NCI-H2227 treated with DMSO at 0.1 percent for 48 hours (cell line): Measurements from ENCODE around the gene CCDC60.
"Not testable (repeated sequence)": the region's sequence is repeated elsewhere in the genome, so short reads cannot be mapped to it uniquely, and the experiment has no call there.

ENCODE experiments used
- DNase-seq: peaks from one replicate; lab custom pipeline; 2025; lab: John Stamatoyannopoulos, UW

Gene CCDC60

DNA sequence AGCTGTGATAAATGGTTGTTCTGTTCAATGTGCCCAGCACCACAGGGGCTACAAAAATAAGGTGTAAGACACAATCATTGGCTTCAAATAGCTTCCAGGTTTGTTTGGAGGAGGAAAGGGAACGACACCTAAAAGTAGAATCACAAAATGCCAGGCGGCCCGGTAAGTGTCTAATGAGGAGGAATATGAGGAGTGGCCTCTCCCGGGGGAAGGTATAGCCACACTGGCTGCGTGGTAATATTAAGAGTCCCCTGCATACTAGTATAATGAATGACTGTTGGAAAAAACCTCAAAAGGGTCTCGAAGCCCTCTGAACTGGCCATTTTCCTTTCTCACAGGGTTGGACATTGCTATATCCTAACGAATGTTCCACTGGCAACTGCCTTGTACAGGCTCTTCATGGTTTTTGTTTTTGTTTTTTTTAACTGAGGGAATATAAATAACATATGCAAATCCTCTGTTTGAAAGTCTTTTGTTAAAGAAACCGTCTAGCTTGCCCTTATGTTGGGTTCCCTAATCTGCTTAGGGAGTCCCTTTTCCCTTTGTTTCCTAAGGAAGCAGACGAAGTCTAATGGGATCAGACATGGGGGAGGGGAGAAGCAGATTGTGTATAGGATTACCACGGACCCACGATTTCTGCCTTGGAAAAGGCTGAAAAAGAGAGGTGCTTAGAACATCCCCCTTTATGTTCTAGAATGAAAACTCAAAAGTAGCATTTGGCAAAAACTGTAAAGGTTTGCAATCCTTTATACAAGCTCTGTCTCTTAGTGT is 4.2 kb downstream of the CCDC60 start:
- no peak for DNase-seq

DNA sequence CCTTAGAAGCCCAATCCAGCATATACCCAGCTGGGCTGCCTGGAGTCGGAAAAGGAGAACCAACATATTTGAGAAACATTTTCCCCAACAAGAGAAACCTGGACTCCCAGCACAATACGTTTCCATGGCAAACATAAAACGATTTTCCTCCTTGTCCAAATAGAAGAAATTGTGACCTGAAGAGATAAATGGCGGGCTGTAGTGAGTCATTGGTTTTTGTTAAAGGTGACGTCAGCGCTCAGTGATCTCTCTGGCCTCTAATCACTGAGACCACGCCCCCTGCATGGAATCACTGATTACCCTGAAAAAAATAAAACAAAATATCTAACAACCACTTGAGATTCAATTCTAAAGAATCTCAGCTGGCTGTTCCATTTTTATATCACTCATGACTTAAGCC is 6.0 kb downstream of the CCDC60 start:
- DNase-seq, result peak; percentile 82

DNA sequence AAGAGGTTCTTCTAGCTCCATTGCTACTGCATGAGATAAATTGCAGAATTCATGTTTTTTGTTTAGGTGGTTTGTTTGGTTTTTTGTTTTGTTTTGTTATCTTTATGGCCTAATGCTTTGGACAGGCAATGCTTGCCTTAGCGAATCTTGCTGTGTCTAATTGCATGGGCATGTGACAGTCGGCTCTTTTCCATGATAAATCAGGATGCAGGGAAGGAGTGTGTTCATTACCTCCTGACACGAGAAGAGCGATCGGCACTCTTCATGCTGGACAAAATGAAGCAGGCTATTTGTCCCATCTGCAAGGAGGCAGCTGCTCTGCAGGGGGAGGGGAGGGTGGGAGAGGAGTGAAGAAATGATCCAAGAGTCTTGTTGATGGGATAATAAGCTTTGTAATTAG is 6.5 kb downstream of the CCDC60 start:
- DNase-seq, result peak; percentile 72

DNA sequence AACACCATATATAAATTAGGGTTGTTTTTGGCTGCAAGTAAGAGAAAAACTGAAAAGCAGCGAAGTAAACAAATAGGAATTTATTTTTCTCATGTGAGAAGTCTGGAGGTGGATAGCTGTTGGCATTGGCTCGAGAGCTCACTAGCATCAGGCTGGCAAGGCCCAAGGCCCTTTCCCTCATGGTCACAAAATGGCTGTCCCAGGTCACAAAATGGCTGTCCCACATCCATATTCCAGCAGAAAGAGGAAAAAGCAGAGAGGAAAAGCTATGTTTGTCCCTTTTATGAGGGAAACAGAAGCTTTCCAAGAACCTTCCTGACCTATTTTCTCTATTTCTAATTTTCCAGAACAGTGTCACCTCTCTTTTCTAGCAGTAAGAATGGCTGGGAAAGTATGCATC is 7.5 kb downstream of the CCDC60 start:
- DNase-seq, result no peak

DNA sequence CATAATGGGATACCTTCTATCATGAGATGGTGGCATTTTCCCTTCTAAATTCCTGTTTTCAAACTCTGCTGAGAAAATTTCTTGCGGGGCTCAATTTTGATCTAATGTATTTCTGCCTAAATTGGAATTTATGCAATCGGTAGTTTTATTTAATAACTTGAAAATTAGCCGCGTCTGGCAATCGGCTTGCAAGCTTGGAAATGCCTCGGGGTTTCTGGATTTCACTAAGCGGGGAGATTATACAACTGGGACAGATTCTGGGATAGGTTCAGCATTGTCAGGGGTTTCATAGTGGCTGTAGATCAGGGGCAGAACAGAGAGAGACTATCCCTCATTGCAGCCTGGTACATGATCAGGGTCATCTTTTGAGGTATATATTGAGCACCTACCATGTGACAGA is 8.6 kb downstream of the CCDC60 start:
- DNase-seq, result no peak

DNA sequence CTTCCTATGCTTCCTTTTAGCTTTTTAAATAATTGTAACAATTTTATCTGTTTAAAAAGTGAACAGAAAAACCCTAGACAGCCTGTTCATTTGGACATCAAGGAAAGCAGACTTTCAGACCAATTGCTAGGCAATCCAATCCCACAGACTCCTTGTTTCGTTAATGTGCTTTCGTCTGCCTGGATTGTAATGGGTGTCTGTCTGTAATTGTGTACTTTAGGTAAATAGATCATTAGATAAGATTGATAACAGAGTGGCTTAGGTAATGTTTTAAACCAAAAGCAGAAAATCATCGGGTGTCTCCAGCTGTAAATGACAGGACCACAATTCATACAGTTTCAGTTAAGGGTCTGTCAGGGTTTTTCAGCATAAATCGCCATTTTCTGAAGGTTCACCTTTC is 19.6 kb downstream of the CCDC60 start:
- DNase-seq, result peak; percentile 79

DNA sequence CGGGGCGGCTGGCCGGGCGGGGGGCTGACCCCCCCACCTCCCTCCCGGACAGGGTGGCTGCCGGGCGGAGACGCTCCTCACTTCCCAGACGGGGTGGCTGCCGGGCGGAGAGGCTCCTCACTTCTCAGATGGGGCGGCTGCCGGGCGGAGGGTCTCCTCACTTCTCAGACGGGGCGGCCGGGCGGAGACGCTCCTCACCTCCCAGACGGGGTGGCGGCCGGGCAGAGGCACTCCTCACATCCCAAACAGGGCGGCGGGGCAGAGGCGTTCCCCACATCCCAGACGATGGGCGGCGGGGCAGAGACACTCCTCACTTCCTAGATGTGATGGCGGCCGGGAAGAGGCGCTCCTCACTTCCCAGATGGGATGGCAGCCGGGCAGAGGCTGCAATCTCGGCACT is 25.8 kb downstream of the CCDC60 start:
- DNase-seq, result not testable (repeated sequence)

DNA sequence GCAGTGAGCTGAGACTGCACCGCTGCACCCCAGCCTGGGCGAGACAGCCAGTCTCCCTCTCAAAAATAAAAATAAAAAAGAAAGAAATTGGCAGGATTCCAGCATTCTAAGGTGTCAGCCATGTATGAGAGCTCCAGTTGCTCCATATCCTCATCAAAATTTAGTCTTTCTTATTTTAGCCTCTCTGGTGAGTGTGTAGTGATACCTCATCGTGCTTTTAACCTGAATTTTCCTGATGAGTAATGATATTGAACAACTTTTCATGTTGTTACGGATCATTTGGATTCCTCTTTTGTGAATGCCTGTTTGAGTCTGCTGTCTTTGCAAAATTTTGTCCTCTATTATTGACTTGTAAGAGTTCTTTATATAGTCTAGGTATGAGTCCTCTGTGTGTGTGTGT is 28.5 kb downstream of the CCDC60 start:
- no peak for DNase-seq

DNA sequence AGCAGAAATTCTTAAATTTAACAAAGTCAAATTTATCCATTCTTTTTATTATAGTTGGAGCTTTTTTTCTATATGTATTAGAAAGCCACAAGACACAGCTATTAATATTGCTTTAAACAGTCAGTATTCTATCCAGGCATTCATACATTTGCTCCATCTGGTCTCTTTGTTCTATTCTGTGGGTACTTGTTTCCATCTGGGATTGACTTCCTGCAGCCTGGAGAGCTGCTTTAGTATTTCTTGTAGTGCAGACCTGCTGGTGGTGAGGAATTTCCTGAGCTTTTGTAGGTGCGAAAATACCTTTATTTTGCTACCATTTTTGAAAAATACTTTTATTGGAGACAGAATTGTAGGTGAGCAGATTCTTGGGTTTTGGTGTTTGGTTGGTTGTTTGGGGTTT is 29.0 kb downstream of the CCDC60 start:
- DNase-seq, result no peak

DNA sequence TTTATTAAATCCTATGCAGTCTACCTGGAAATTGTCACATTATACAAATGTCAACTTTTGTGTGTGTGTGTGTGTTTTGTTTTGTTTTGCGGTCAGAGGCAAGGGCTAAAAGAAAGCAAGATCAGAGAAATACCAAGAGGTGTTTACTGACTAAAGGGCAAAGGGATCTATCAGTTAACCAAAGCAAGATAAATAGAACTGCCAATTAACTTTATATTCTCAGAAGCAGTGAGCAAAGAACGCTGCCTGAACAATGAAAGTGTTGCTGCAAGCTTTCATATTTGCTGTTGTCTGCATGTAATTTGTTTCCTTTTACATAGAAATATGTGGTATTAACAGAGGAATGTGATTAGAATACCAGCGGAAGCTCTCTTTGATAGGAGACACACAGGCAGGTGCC is 30.9 kb downstream of the CCDC60 start:
- no peak for DNase-seq

DNA sequence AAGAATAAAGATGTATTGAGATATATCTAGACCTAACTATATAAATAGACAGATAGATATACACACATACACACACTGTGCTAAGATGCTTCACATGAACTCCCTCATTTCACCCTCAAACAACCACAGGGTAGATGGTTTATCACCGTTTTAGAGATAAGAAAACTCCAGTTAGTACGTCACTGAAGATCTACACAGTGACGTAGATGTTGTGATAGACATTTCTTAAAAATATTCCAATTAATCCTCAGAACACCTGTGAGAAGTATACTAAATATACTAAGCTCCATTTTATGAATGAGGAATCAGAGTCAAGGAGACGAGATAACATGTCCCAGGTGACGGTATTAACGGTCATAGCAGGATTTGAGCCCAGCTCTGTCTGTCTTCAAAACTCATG is 31.5 kb downstream of the CCDC60 start:
- no peak for DNase-seq

DNA sequence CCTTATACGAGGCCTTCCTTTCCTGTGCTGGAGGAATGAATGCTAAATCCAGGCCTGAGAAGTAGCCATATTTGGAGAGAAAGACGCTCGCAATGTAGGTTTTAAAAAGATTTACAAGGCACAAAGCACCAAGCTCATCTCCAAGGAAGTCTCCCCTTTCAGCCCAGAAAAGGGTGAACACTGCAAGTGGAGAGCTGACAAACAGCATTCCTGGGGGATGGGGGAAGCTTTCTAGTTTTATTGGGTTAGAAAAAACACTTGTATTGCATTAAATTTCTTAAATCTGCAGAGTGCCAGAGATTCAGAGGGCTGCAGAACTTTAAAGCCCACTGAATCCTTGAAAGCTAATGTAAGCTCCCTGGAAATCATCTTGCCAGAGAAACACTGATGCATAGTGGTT is 34.6 kb downstream of the CCDC60 start:
- DNase-seq, result no peak

DNA sequence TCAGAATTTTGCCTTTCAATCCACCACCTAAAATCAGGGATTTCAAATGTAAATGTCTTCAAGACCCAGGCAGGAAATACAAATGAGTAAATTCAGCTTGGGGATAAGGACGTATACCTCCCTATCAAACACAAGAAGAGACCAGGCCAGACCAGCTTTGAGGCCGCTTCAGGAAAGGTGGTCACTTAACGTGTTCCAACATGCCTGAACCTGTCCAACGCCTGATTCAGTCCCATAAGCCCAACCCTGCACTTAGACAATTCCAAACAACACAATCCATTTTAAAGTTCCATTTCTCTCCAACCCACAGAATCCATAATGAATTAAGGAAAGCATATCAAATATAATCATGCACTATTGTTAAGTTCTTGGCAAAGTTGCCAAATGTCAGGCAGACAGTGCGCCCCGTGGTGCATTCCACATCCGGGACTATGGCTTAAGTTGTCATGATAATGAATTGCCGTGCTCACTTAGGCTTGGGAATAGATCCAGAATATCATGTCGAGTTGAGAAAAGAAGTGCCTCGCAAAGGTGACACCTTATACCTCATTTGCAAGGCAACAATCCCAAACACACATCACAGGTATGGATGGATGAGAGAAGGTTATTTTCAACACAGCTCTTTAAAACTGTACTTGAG is 35.5 kb downstream of the CCDC60 start:
- no peak for DNase-seq

DNA sequence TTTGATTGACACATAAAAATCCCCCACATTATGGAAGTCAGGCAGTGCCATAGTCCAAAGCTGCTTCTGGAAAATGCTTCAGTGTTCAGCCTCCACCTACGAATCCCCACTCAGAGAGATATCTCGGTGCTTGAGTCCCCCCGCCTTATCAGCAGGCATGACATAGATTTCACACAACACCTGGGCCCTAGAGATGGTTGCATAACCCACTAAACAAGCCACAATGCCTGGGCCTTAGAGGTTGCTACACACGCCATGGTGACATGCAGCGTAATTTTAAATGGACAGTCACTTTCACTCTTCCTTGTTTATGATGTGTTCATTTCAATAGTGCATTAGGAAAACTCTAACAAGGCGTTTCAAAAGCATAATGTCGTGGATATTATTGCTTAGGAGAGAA is 38.0 kb downstream of the CCDC60 start:
- no peak for DNase-seq

DNA sequence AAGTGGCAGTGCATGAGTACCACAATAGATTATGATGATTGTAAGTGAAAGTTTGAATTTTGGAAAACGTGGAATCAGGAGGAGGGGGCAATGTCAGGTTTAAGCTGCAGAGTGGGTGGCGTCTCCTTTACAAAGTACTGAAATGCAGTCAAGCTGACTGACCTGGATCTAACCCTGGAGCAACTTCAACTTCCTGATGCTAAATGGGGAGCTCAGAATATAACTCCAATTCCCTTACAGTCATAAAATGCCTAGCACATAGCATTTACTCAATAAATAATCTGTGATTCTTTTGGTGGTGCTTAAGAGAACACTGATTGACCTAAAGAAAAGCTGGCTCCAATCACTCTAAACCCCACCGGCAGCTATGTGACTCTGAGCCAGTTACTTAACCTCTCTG is 38.5 kb downstream of the CCDC60 start:
- DNase-seq, result no peak

DNA sequence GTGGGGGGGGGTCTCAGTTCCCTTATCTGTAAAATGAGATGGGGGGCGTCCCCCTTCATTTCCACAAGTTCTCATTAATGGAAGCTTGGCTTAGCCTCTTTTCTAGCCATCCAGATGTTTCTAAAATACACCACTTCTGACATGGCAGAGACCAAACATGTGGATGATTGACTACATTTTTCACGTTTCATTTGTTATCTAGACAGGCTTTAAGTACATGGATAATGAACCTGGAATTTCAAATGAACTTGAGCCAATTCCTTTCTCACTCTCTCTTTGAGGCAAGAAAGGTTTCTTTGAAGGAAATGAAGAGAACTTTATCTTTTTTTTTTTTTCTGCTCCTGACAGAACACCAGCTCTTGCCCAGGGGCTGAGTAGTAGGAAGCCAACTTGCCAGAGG is 39.1 kb downstream of the CCDC60 start:
- DNase-seq, result no peak

DNA sequence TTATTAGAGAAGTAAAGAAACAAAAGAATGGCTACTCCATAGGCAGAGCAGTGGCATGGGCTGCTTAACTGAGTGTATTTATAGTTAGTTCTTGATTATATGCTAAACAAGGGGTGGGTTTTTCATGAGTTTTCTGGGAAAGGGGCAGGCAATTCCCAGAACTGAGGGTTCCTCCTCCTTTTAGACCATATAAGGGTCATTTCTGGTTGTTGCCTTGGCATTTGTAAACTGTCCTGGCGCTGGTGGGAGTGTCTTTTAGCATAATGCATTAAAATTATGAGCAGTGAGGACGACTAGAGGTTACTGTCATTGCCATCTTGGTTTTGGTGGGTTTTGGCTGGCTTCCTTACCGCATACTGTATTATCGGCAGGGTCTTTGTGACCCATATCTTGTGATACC is 40.1 kb downstream of the CCDC60 start:
- DNase-seq, result no peak

DNA sequence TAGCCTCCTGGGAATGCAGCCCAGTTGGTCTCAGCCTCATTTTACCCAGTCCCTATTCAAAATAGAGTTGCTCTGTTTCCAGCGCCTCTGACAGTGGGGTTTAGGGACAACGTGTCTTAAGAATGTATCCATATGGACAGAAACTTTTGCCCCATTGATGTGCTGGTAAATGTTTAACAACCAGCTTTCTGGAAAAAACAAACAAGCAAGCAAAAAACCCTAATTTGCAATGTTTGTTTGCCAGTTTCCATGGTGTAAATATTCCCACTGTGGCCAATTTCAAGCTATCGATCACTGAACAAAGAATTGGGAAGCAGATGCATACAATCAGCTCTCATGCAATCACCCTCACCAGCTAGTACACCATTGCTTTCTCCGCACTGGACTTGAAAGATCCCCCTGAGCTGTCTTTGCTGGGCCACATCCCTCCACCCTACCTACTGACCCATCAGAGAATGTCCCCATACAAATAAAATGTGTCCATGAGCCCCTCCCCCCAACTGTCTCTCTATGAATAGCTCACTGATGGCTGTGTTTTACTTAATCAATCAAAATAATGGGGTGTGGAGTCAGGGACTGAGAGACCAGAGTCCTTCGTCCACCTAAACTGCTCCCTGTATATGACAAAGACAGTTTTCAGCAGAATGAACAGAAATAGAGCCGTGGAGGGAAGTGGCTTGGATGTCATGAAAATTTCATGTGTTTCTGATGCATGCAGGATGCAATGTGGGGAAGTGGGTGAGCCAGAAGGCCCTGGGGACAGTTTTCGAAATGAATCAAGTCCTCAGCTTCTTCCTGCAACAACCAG is 40.8 kb downstream of the CCDC60 start:
- DNase-seq, result no peak

DNA sequence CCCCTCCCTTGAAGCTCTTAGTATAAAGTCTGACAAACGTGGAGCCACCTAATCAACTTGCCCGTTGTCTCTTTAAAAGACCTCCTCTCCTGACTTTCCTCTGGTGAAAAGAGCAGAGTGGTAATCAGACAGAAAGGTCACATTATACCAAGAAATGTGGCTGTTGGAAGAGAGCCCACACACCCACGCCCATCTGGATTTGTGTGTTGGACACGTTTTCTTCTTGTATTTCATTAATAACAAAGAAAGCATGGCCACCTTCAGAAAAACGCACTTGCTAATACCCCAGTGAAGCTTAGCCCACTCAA is 41.3 kb downstream of the CCDC60 start:
- no peak for DNase-seq

DNA sequence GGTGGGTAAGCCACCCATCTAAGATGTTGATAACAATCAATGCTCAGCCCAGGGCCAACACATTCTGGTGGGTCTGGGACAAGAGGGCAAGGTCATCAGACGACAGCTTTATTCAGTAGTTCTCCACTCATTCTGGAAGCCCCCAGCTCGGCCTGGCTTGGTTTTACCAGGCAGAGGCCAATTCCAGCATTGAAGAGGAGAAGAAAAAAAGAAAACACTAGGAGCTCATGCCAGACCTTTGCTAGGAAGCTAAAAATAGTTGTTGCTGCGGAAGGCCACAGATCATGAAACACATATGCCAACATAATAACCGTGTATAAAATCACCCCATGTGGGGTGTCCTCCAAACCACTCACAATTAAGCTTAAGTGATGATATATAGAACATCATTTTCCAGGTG is 44.4 kb downstream of the CCDC60 start:
- no peak for DNase-seq

DNA sequence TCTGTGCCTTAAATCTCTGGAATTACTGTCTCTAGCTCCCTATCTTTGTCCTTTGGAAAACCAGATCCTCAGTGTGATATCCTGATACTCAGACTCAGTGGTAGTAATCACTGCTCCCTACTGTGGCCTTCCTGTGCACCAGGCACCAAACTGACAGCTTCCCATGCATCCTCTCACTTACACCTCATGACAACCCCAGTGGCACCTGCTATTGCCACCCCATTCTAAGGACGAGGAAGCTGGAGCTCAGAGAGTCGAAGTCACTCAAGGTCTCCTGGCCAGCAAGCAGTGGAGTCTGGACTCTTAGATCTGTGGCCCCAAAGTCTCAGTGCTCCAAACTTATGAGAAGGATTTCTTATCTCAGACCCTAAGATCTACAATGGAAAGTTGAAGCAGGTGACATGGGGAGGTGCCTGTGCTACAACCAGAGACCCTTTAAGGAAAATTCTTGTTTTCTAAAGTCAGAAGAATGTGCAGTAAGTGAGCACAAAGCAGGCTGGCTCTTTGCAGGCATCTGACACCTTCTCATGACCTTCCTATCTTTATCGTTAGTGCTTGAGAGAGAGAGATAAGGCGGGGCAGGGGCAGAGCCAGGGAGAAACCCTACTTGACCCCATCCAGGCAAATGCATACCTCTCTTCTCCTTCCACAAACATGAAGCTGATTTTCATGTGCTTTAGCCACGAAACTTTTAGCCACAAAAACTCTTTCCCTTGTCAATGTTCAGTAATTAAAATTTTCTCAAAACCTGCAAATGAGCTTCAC is 47.1 kb downstream of the CCDC60 start:
- no peak for DNase-seq

DNA sequence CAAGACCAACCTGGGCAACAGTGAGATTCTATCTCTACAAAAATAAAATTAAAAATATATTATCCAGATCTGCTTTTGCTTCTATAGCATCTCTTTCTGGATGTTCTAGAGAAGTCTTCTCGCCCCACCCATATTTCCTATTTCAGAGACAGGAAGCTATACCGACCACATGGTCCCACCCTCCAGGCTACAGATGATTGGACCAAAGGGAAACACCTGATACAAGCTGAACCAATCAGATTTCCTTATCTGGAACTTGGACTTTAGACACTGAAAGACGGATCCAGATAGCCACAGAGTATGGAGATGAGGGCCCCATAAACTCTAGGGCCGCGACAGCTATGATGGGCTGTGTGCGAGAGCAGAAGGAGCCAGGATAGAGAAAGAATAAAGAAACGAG is 48.7 kb downstream of the CCDC60 start:
- DNase-seq, result no peak

DNA sequence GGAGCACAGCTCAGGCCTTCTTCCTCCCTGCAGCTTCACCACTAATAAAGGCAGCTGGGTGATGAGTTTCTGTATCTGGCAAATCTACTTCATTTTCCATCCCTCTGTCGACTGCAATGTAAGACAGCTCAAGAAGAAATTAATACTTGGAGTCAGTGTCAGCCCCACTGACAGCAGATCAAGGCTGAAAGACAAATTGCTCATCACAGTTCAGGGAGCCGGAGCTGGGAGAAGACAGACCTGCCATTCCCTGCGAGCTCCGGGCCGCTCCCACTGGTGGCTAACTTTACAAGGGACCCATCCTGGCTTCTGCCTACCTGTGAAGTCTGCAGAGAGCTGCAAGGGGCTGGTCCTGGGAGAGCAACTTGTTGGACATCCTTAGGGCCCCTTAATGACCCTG is 49.8 kb downstream of the CCDC60 start:
- no peak for DNase-seq
